CD4-positive, alpha-beta T cell treated with Interleukin-15 for 1 hour (primary cell): ENCODE results near the gene MTHFD1.

Source experiments
- DNase-seq: peaks from one replicate; pipeline ENCODE4 v3.0.0-alpha.2; 2020

Gene MTHFD1

GRCh38 chr14:64501411-64502171 lies 113.4 kb downstream of the MTHFD1 start:
- no peak for DNase-seq

GRCh38 chr14:64502456-64502855 lies 114.3 kb downstream of the MTHFD1 start:
- peak; percentile 30 for DNase-seq

GRCh38 chr14:64502887-64503433 lies 114.8 kb downstream of the MTHFD1 start:
- peak; percentile 31 for DNase-seq

- peak; percentile 99 for DNase-seq
Observed at GRCh38 chr14:64503434-64504309, 115.5 kb downstream of the MTHFD1 start, which contains the start of gene ZBTB25. TSS of gene ZBTB25 (minus strand) at chr14:64503838. CDS start at chr14:64490533, 13,305 bp downstream.

- peak; percentile 89 for DNase-seq
Observed at GRCh38 chr14:64504310-64504896, 116.2 kb downstream of the MTHFD1 start, which contains the start of gene ZBTB1. TSS of gene ZBTB1 (plus strand) at chr14:64504770. CDS start at chr14:64521505, 16,735 bp downstream.

- DNase-seq: peak; percentile 87
Observed at GRCh38 chr14:64504897-64505794, 117.0 kb downstream of the MTHFD1 start.

GRCh38 chr14:64506721-64507120 lies 118.6 kb downstream of the MTHFD1 start:
- no peak for DNase-seq

- no peak for DNase-seq
Observed at GRCh38 chr14:64507376-64508156, 119.4 kb downstream of the MTHFD1 start.

GRCh38 chr14:64508215-64508776 lies 120.1 kb downstream of the MTHFD1 start:
- DNase-seq: no peak

GRCh38 chr14:64509036-64509435 lies 120.9 kb downstream of the MTHFD1 start:
- no peak for DNase-seq
